ENCODE data around the gene RPS21. TPM values are rescaled to one million over a fixed set of nuclear protein-coding genes. Genes with fewer than 3 reads are reported as not detected.

Gene RPS21
- total and polyA plus RNA-seq, 2 of the 13 experiments (the other 11 are each of a cell fraction or from before 2014, with no cell fraction given) = 2,647 to 11,063 TPM

DNA sequence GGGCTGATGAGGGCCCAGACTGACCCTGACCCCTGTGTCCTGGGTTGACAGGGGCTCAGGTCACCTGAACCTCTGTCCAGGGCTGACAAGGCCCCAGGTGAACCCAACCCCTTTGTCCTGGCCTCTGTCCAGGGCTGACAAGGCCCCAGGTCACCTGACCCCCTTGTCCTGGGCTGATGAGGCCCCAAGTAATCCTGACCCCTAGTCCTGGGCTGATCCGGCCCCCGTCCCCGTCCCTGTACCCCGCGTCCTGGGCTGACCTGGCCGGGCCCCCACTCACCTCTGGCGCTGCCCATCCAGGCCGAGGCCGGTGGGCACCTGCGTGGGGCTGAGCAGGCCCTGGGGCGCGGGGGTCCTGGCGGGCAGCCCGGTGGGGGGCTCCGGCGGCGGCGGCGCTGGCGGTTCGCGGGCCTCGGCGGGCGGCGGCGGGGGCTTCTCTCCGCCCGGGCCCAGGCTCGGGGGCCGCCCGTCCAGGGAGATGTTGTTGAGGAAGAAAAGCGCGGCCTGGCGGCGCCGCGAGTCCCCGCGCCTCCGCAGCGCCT, 19.8 kb downstream of the RPS21 start (continued):
- no peak for TF ChIP-seq REPIN1 (CRISPR knock-in tag; IDR thresholded peaks at IDR 0.05; ENCODE audit: borderline replicate concordance, low read depth)
- TF ChIP-seq, protein P1, sequence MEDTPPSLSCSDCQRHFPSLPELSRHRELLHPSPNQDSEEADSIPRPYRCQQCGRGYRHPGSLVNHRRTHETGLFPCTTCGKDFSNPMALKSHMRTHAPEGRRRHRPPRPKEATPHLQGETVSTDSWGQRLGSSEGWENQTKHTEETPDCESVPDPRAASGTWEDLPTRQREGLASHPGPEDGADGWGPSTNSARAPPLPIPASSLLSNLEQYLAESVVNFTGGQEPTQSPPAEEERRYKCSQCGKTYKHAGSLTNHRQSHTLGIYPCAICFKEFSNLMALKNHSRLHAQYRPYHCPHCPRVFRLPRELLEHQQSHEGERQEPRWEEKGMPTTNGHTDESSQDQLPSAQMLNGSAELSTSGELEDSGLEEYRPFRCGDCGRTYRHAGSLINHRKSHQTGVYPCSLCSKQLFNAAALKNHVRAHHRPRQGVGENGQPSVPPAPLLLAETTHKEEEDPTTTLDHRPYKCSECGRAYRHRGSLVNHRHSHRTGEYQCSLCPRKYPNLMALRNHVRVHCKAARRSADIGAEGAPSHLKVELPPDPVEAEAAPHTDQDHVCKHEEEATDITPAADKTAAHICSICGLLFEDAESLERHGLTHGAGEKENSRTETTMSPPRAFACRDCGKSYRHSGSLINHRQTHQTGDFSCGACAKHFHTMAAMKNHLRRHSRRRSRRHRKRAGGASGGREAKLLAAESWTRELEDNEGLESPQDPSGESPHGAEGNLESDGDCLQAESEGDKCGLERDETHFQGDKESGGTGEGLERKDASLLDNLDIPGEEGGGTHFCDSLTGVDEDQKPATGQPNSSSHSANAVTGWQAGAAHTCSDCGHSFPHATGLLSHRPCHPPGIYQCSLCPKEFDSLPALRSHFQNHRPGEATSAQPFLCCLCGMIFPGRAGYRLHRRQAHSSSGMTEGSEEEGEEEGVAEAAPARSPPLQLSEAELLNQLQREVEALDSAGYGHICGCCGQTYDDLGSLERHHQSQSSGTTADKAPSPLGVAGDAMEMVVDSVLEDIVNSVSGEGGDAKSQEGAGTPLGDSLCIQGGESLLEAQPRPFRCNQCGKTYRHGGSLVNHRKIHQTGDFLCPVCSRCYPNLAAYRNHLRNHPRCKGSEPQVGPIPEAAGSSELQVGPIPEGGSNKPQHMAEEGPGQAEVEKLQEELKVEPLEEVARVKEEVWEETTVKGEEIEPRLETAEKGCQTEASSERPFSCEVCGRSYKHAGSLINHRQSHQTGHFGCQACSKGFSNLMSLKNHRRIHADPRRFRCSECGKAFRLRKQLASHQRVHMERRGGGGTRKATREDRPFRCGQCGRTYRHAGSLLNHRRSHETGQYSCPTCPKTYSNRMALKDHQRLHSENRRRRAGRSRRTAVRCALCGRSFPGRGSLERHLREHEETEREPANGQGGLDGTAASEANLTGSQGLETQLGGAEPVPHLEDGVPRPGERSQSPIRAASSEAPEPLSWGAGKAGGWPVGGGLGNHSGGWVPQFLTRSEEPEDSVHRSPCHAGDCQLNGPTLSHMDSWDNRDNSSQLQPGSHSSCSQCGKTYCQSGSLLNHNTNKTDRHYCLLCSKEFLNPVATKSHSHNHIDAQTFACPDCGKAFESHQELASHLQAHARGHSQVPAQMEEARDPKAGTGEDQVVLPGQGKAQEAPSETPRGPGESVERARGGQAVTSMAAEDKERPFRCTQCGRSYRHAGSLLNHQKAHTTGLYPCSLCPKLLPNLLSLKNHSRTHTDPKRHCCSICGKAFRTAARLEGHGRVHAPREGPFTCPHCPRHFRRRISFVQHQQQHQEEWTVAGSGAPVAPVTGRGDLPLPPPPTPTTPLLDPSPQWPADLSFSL (CRISPR knock-in tag; IDR thresholded peaks at IDR 0.05) = no peak
- TF ChIP-seq ZNF101 (CRISPR knock-in tag; IDR thresholded peaks at IDR 0.05; ENCODE audit: borderline replicate concordance, low read depth) = no peak
- no peak for TF ChIP-seq ZMAT3 (CRISPR knock-in tag; conservative IDR thresholded peaks at IDR 0.05)
- TF ChIP-seq TBX3 (IDR thresholded peaks at IDR 0.05; ENCODE audit: borderline replicate concordance) = no peak
- TF ChIP-seq ZNF605 (CRISPR knock-in tag; IDR thresholded peaks at IDR 0.05) = no peak
- TF ChIP-seq, protein P2, sequence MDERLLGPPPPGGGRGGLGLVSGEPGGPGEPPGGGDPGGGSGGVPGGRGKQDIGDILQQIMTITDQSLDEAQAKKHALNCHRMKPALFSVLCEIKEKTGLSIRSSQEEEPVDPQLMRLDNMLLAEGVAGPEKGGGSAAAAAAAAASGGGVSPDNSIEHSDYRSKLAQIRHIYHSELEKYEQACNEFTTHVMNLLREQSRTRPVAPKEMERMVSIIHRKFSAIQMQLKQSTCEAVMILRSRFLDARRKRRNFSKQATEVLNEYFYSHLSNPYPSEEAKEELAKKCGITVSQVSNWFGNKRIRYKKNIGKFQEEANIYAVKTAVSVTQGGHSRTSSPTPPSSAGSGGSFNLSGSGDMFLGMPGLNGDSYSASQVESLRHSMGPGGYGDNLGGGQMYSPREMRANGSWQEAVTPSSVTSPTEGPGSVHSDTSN (CRISPR knock-in tag; IDR thresholded peaks at IDR 0.05) = no peak
- TF ChIP-seq, protein P3, sequence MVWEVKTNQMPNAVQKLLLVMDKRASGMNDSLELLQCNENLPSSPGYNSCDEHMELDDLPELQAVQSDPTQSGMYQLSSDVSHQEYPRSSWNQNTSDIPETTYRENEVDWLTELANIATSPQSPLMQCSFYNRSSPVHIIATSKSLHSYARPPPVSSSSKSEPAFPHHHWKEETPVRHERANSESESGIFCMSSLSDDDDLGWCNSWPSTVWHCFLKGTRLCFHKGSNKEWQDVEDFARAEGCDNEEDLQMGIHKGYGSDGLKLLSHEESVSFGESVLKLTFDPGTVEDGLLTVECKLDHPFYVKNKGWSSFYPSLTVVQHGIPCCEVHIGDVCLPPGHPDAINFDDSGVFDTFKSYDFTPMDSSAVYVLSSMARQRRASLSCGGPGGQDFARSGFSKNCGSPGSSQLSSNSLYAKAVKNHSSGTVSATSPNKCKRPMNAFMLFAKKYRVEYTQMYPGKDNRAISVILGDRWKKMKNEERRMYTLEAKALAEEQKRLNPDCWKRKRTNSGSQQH (CRISPR knock-in tag; IDR thresholded peaks at IDR 0.05; ENCODE audit: low read depth) = no peak
- no peak for TF ChIP-seq POLR2A (IDR thresholded peaks at IDR 0.05; ENCODE audit: insufficient read depth in 1 of 2, low read depth in 2 of 2, low read length in 2 of 2)
- TF ChIP-seq, protein P4, sequence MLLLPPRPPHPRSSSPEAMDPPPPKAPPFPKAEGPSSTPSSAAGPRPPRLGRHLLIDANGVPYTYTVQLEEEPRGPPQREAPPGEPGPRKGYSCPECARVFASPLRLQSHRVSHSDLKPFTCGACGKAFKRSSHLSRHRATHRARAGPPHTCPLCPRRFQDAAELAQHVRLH (CRISPR knock-in tag; IDR thresholded peaks at IDR 0.05; ENCODE audit: borderline replicate concordance, low read depth) = no peak
- no peak for TF ChIP-seq CHD4 (IDR thresholded peaks at IDR 0.05; ENCODE audit: borderline replicate concordance, low read length)
- peak in 1 of 2 experiments; percentile 30; a peak in 1 of 4 replicates for TF ChIP-seq NR2F1 (CRISPR knock-in tag; IDR thresholded peaks at IDR 0.05)
- TF ChIP-seq, protein P5, sequence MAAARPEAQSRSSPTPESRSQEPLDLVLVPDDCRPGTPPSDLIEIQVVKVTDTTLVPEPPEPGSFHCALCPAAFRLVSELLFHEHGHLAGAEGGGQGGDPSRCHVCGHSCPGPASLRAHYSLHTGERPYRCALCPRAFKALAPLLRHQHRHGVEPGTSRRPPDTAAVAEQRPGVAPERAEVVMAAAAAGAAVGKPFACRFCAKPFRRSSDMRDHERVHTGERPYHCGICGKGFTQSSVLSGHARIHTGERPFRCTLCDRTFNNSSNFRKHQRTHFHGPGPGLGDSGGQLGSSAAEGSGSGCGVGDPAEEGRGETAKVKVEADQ (CRISPR knock-in tag; IDR thresholded peaks at IDR 0.05; ENCODE audit: borderline replicate concordance) = no peak
- TF ChIP-seq DNMT3B (CRISPR knock-in tag; conservative IDR thresholded peaks at IDR 0.05) = no peak
- TF ChIP-seq FOXM1 (CRISPR knock-in tag; IDR thresholded peaks at IDR 0.05) = no peak
- TF ChIP-seq, protein P6, sequence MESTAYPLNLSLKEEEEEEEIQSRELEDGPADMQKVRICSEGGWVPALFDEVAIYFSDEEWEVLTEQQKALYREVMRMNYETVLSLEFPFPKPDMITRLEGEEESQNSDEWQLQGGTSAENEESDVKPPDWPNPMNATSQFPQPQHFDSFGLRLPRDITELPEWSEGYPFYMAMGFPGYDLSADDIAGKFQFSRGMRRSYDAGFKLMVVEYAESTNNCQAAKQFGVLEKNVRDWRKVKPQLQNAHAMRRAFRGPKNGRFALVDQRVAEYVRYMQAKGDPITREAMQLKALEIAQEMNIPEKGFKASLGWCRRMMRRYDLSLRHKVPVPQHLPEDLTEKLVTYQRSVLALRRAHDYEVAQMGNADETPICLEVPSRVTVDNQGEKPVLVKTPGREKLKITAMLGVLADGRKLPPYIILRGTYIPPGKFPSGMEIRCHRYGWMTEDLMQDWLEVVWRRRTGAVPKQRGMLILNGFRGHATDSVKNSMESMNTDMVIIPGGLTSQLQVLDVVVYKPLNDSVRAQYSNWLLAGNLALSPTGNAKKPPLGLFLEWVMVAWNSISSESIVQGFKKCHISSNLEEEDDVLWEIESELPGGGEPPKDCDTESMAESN (CRISPR knock-in tag; conservative IDR thresholded peaks at IDR 0.05) = no peak
- TF ChIP-seq ZNF432 (CRISPR knock-in tag; IDR thresholded peaks at IDR 0.05; ENCODE audit: borderline replicate concordance) = no peak
- TF ChIP-seq EZH2 (conservative IDR thresholded peaks at IDR 0.05; ENCODE audit: low read depth, low read length) = no peak

All from HepG2 (cell line).